Body of pancreas (tissue), 4 donors: ENCODE data around the gene ANXA6.

Experiments used
- CTCF ChIP-seq, 7 experiments: fragments of 450-650 bp in 4 of 7; fragments of 200-600 bp in 3 of 7; sonication (generic) in 3 of 7; IDR thresholded peaks; one replicate each; pipeline ENCODE4 v1.5.1; 2016 to 2019; ENCODE audit warnings: antibody characterized with exemption in 7 of 7
- POLR2A ChIP-seq, 3 donors: fragments of 450-650 bp; IDR thresholded peaks; one replicate each; pipeline ENCODE4 v1.6.1; 2016; ENCODE audit warnings: antibody characterized with exemption in 3 of 3, mild to moderate bottlenecking in 2 of 3

GRCh38 chr5:151100681-151101080, 56.9 kb downstream of the ANXA6 start:
- no peak for TF ChIP-seq CTCF (IDR thresholded peaks at IDR 0.05)
- TF ChIP-seq POLR2A (IDR thresholded peaks at IDR 0.05): no peak
